Central memory CD4-positive, alpha-beta T cell (primary cell): Measurements from ENCODE around the gene C21orf58.
"Not testable (repeated sequence)": the region's sequence is repeated elsewhere in the genome, so short reads cannot be mapped to it uniquely, and the experiment has no call there.

Source experiments
- DNase-seq: peaks from one replicate; pipeline ENCODE4 v3.0.0; 2022
- total RNA-seq, 3 experiments: gene quantifications; one replicate each; lab custom pipeline; 2026; lab: John Stamatoyannopoulos, UW

C21orf58 gene
- total RNA-seq = 2.9 to 8.5 (median 8.1) reads per million in 3 experiments

DNA sequence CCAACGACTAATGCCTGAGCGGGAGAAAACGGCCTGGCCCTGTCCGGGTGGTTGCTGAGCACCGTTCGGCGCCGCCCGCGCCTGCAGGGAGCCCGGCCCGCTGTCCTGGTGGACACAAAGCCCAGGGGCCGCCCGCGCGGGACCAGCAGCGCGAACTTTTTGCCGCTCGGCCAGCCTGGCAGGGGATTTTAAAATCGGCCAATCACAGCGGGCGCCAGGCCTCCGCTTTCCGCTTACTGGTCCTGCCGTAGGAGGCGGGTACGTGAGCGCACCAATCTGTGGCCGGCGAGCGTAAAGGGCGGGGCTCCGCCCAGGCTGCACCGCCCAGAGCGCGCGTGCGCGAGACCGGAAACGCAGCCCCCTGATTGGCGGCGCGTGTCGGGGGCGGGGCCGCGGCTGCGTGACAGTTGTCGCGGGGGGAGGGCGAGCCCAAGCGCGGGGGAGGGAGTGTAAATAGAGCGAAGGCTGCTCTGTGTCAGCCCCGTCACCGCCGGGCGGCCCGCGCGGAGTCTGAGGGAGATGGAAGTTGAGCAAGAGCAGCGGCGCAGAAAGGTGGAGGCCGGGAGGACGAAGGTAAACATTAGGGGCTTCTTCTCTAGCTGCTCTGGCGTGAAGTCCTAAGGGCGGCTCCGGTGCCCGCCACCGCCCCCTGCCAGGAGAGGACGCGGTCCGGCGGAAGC, at the start of gene C21orf58, which contains the start of gene PCNT:
Gene C21orf58, minus strand, starts transcription at position 161 of the 680 bp plus-strand sequence. CDS start 1,132 bp downstream, outside the sequence.
Gene PCNT, plus strand, starts transcription at position 447 of the 680 bp plus-strand sequence. Its CDS starts 73 bp downstream, at position 520.
- peak; percentile 98 for DNase-seq

DNA sequence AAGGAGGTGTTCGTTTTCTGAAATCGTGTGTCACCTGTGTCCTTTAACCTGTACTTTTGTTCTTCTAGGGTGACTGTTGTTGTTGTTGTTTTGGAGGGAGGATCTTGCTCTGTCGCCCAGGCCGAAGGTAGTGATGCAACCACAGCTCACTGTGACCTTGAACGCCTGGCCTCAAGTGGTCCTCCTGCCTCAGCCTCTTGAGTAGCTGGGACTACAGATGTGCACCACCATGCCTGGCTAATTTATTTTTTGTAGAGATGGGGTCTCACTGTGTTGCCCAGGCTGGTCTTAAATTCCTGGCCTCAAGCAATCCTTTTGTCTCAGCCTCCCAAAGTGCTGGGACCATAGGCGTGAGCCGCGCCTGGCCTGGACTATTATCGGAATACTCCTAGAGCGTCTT, 49.3 kb upstream of the C21orf58 start:
- not testable (repeated sequence) for DNase-seq

DNA sequence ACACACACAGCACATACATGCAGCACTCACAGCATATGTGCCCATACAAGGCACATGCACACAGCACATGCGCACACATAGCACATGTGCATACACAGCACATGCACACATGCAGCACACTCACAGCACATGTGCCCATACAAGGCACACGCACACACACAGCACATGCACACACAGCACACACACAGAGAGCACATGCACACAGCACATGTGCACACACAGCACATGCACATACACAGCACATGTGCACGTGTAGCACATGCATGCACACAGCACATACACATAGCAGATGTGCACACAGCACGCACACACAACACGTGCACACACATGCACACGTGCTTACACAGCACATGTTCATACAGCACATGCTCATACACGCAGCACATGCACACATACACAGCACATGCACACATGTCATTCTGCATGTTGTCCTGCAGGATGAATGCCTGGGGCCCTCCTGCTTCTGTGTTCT, 48.4 kb upstream of the C21orf58 start:
- no peak for DNase-seq

DNA sequence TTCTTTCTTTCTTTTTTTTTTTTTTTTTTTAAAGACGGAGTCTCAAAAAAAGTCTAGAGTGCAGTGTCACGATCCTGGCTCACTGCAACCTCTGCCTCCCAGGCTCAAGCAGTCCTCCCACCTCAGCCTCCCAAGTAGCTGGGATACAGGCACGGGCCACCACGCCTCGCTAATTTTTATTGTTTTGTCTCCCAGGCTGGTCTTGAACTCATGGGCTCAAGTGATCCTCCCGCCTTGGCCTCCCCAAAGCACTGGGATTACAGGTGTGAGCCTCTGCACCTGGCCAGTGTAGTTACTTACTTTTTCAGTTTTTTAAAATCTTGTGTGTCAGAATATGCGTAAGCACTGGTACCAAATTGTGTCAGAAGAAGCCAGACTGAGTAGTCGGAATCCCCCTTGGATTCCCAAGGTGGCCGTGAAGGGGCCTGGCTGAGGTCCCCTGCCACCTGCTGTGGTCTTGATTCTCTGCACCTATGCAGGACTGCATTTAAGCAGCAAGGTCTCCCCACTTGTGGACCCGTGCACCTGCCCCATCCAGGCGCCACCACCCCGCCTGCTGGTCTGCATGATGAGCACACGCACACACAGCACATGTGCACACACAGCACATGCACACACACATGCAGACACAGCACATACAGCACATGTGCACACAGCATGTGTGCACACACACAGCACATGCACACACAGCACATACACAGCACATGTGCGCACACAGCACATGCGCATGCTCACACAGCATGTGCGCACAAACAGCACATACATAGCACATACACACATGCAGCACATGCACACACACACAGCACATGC, 47.7 kb upstream of the C21orf58 start:
- no peak for DNase-seq

DNA sequence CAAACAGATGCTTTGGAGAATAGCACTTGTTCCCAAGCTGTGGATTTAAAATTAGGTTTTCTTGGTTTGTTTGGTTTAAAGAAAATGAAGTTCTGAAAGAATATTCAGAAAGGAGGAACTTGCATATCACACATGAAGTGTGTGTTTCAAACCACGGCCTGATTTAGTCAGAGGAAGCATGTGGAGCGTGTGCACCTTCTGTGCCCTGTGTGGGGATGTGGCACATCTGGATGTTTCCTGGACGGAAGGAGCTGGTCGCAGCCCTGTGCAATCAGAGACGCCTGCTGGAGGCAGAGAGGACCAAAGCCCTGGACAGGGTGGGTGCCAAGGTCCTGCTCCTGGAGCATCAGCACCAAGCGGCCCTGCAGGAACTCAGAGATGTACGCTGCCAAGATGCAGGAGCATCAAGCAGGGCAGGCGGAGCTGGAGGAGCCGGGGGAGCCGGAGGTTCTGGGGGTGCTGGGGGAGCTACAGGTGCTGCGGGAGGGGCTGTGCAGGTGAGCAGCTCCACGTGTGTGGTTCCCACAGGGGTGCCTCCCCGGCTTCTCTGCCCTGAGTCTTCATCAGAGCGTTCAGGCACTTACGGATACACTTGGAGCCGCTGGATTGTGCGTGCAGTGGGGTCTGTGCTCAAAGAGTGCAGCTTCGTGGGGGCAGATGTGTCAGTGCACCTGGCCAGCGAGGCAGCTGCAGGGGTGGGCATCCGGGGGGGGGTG, 46.0 kb upstream of the C21orf58 start:
- DNase-seq = no peak

DNA sequence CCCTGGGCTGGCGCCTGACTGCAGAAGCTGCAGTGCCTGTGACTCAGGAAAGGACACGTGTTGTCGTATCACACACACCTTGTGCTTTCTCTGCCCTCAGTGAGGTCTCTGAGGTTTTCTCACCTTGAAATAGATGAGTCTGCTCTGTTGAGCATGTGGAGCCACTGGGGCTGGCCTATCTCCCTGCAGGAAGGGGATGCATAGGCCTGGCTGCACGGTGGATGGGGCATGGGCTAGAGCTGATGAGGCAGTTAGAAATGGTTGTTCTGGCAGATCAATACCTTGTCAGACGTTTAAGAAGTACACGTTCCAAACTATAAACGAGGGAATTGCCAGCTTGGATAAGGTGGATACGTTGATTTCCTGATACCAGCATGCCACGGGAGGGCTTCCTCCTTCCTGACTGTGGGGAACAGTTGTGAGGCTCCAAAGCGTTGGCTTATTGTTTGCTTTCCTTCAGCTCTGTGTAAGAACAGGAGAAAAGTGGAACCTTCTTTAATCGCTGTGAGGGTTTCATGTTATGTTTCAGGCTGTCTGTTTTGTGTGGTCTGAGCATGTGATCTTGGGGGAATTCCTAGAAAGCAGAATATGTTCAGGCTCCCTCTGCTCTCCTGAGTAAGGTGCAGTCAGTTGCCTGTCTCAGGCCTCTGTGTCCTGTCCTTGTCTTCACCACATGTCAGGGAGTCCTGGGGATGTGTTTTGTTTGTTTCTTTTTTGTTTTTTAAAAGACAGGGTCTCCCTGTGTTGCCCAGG, 45.0 kb upstream of the C21orf58 start:
- peak; percentile 54 for DNase-seq

DNA sequence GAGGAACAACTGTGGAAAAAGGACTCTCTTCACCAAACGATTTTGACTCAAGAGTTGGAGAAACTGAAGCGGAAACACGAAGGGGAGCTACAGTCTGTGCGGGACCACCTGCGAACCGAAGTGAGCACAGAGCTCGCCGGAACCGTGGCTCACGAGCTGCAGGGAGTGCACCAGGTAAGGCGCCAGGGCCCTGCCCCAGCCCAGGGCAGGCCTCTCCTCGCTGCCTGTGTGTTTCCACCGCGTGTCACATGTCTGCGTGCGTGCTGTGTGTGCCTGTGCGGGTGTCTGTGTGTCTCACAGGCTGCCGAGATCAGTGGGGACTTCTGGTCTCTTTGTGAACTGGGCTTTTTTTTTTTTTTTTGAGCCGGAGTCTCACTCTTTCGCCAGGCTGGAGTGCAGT, 43.3 kb upstream of the C21orf58 start:
- DNase-seq = no peak

DNA sequence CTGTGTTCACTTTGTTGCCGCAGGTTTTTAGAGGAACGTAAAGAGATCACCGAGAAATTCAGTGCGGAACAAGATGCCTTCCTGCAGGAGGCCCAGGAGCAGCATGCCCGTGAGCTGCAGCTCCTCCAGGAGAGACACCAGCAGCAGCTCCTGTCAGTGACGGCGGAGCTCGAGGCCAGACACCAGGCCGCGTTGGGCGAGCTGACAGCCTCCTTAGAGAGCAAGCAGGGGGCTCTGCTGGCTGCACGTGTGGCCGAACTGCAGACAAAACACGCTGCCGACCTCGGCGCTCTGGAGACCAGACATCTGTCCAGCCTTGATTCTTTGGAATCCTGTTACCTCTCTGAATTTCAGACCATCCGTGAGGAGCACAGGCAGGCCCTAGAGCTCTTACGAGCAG, 42.9 kb upstream of the C21orf58 start:
- no peak for DNase-seq

DNA sequence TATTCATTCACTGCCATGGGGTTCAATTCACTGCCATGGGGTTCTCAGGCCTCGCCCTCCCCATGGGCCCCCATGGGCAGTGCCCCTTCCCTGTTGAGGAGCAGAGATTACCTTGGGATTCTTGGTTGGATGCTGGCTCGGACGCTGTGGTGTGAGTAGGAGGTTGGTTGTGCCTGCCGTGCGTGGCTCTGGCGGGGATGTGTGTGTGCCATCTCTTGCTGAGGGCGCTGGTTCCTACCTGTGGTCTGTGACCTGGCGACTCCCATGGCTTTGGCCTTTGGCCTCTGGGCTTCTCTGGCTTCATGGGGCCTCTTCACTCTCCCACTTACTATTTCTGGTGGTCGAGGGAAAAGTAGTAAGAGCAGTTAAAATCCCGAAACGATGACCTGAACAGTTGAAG, 42.4 kb upstream of the C21orf58 start:
- DNase-seq = no peak

DNA sequence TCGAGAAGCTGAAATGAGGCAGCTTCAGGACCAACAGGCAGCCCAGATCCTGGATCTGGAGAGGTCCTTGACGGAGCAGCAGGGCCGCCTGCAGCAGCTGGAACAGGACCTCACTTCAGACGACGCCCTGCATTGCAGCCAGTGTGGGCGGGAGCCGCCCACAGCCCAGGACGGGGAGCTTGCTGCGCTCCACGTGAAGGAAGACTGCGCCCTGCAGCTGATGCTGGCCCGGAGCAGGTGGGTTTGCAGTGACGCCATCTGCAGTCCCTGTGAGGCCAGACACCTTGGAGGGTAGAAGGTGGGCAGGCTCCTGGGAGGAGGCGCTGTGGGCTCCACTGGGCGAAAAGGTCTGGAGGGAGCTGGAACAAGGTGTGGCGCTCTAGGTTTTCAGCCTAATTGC, 40.0 kb upstream of the C21orf58 start:
- no peak for DNase-seq

DNA sequence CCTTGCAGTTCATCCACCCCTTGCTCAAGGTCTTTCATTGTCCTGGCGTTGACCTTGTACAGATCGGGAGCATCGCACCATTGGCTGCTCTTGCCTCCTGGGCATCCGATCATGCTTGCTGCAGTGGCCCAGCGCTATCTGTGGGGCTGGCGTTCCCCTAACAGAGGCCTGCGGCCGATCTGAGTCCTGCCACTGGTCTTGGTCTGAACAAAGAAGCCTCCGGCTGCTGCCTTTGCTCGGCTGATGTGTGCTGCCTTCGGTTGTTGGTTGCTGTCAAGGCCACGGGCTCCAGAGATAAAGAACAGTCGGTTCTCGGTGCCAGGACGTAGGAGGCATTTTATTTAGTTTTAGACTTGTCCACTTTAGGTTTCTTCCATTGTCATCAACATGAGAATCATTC, 39.3 kb upstream of the C21orf58 start:
- DNase-seq = no peak

DNA sequence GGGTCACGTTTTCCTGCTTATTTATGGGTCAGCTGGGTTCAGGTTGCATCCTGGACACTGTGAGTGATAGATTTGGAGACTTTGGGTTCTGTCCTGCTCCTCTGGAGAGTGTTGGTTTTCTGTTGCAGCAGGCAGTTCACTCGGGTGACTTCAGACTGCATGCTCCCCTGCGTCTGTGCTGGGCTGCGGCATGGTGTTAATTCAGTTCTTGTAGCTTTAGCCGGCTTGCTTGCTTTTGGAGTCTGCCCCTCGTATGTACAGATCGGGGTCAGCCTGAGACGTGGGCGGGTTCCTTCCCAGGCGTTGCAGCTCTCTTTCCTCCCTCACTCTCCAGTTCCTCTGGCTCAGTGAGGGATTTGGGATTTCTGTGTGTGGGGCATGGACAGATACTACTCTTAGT, 38.3 kb upstream of the C21orf58 start:
- DNase-seq = no peak

DNA sequence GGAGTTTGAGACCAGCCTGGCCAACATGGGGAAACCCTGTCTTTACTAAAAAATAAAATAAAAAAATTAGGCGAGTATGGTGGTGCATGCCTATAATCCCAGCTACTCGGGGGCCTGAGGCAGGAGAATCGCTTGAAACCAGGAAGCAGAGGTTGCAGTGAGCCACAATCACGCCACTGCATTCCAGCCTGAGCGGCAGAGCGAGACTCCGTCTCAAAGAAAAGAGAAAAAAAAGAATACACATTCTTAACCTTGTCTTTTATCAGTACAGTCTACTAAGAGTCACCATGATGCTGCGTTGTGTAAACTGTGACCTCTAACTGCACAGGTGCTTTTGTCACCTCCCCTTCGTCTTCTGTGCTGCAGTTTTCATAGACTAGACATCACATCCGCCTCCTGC, 37.5 kb upstream of the C21orf58 start:
- no peak for DNase-seq

DNA sequence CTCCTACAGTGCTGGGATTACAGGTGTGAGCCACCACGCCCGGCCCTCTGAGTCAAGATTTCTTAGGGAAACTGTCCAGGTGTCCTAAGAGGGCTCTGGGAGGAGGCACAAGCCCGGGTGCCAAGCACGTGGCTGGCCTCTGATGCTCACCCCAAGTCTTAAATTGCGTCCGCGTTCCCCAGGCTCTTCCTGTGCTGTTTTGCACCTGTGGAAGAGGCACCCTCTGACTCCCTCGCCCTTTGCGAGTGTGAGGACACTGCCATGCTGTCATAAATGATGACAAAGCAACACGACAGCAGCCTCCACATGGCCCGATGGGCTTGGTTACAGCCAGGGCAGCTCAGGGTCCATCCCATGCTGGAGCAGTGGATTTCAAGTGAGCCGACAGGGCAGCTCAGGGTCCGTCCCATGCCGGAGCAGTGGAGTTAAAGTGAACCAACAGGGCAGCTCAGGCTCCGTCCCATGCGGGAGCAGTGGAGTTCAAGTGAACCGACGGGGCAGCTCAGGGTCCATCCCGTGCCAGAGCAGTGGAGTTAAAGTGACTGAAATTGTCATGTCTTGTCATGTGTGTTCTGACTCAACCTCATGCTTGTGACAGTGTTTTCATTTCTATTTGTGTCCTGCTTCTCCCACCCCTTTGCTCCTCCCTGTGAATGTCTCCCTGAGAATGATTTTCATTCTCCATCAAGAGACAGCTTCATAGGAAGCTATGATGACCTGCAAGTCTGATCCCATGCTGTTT, 34.2 kb upstream of the C21orf58 start:
- DNase-seq = no peak

DNA sequence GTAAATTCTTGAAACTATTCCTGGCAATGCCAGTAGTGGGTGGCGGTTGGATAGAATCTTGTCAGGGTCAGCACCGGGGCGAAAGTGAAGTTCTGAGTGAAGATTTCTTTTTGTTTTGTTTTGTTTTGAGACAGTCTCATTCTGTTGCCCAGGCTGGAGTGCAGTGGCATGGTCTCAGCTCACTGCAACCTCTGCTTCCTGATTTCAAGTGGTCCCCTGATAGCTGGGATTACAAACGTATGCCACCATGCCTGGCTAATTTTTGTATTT, 33.6 kb upstream of the C21orf58 start:
- no peak for DNase-seq

DNA sequence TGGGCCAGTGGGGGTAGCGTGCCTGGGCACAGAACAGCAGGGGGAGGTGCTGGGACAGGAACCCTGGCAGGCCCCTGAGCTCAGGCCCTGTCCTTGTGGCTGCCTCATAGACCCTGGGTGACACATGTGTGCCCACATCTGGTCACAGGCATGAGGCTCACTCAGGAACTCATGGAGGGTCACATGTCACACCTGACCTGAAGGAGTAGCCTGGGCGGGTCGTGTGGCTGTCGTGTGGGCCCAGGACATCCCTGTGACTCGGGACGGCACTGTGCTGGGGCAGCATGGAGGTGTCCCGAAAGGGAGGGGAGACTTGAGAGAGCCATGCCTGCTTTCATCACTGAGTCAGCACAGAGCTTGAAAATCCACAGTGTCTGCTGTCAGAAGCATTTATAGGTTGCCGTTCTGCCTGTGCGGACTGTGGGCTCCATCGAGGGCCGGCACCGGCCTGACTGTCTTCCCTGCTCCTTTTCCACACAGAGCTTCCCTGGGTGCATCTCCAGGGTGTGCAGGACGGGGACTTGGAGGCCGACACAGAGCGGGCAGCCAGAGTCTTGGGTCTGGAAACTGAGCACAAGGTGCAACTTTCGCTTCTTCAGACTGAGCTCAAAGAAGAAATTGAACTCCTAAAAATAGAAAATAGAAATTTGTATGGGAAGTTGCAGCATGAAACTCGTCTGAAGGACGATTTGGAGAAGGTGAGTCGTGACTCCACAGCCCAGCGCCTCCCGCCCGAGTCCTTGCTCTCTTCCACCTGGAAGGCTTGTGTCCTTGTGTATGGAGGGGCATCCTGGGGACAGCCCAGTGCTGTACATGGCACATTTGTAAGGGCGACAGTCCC, 33.0 kb upstream of the C21orf58 start:
- DNase-seq = no peak

DNA sequence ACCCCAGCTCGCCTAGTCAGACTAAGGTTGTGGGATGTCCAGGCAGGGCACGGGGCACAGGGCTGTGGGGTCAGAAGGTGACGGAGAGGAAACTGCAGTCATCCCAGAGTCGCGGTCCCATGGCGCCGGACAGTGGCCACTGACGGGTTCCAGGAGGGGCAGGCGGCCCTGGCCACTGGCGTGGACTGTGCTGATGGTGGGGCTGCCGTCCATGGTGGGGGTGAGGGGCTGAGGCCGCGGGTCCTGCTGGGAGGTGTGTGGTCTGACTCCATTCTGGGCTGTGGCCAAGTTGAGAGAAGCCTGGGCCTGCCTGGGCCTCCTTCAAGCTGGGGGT, 32.3 kb upstream of the C21orf58 start:
- no peak for DNase-seq

DNA sequence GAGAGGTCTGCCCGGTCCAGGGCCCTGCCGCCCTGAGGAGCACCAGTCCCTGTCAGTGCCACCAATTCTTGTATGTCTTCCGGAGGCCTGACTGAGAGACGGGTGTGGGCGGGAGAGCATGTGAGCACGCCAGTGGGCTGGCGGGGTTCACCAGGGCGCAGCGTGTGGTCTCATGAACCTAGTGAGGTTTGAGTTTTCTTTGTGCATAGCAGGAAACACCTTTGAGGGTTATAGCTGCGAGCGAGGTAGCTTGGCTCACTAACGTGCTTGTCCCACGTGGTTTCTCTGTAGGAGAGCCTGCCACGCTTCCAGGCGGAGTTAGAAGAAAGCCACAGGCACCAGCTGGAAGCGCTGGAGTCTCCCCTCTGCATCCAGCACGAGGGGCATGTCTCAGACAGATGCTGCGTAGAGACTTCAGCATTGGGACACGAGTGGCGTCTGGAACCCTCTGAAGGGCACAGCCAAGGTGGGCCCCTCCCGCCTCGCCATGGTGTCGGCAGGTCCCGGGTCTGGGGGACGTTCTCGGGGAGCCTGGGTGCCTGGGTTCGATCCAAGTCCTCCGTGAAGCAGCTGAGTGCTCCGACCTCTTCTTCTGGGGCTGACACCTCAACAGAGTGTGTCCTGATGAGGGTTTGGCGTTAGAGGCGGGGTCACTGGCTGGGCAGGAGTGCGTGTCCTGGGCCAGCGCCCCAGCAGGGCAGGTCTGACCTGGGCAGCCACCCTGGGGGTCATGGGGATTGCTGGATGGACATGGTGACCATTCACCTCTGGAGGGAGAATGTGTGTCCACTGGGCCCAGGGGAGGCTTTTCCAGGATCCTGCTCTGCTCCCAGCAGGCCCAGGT, 31.7 kb upstream of the C21orf58 start:
- no peak for DNase-seq

DNA sequence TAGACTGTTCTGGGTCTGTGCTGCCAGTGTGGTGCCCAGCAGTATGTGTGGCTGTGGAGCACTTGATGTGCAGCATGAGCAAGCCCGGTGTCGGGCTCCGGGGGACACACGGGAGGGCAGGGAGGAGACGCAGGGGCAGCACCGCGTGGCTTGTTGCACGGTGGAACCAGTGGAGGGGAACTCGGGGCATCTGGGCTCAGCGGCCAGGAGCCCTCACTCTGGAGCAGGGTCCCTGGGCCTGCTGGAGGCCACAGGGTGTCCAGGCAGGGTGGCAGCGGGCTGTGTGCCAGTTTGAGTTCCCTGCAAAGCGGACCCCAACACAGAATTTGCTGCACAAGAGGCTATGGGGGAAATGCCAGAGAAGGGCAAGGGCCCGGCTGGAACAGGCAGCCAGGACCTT, 30.8 kb upstream of the C21orf58 start:
- DNase-seq = no peak

DNA sequence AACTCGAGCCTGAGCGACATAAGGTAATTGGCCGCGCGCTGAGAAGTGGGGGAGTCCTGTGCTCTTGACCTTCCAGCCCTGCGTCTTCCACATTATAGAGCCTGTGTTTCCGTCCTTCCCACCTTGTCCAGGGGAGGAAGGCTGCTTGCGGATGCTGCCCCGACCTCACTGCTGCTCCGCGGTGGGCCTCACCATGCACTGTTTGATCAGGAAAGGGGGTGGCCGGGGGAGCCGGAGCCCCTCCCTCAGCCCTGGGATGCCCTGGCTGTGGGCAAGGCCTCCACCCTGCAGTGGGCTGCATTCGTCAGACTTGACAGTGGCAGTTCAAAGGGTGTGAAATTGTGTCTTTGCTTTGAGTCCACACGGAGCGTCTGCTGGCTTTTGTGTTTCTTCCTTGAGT, 30.4 kb upstream of the C21orf58 start:
- no peak for DNase-seq
